Measurements from ENCODE around the gene SLC25A51. TPM values are rescaled to one million over a fixed set of nuclear protein-coding genes. Genes with fewer than 3 reads are reported as not detected.

The SLC25A51 gene
- total RNA-seq, 1 experiment from 2014 or later: 12.9 TPM

DNA sequence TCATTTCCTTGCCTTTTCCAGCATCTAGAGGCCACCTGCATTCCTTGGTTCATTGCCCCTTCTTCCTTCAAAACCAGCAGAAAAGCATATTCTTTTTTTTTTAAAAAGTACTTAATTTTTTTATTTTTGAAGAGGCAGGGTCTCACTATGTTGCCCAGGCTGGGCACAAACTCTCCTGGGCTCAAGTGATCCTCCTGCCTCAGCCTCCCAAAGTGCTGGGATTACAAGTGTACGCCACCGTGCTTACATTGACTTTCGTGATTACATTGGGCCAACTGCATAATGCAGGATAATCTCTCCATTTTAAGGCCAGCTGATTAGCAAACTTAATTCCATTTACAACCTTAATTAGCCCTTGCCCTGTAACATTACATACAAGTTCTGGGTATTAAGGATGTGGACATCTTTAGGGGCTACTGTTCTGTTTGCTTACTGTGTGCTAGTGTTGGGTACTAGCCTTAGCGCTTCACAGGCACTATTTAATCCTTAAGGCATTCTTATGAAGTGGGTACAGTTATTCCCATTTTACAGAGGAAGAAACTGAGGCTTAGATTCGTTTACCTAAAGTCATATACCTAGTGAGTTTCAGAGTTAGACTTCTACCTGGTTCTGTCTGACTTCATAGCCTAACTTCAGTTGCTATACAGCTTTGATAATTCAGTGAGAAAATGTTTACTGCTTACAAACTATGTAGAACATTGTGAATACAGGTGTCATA, 33.7 kb downstream of the SLC25A51 start:
- H3K56ac ChIP-seq (ENCODE audit: insufficient read length, low read depth, low read length): no peak overlapping the region
- no peak overlapping the region for H2AK5ac ChIP-seq (ENCODE audit: insufficient read length, low read length)
- no peak overlapping the region for H3K4ac ChIP-seq (ENCODE audit: low read depth, low read length)
- no peaks in the 10 kb centered on the region for H3K9me3 Mint-ChIP-seq
- H3K4me3 Mint-ChIP-seq: no peak overlapping the region
- H3K36me3 Mint-ChIP-seq (ENCODE audit: insufficient read depth in 1 of 3, low read depth in 3 of 3): no peaks in the 10 kb centered on the region
- no peaks in the 10 kb centered on the region for H3K4me1 Mint-ChIP-seq
- H2BK15ac ChIP-seq (ENCODE audit: low read depth, low read length): no peak overlapping the region
- H3K4me1 ChIP-seq (ENCODE audit: insufficient read depth, low read length): no peaks in the 10 kb centered on the region
- no peak overlapping the region for H3K27ac Mint-ChIP-seq
- no peaks in the 10 kb centered on the region for H3K9me3 ChIP-seq (ENCODE audit: control insufficient read depth, low read depth, low read length)
- no peak overlapping the region for H2AFZ ChIP-seq (ENCODE audit: low read length)
- H2BK20ac ChIP-seq (ENCODE audit: low read depth, low read length, poor library complexity, severe bottlenecking): no peak overlapping the region
- H4K20me1 ChIP-seq (ENCODE audit: control insufficient read depth, insufficient read depth, insufficient read length): no peaks in the 10 kb centered on the region
- H3K18ac ChIP-seq (ENCODE audit: insufficient read length, low read depth, low read length): no peak overlapping the region
- H3K27ac ChIP-seq (ENCODE audit: insufficient read length, low read depth, low read length): no peak overlapping the region
- no peak overlapping the region for H4K5ac ChIP-seq (ENCODE audit: insufficient read length, low read depth, low read length)
- H3K27me3 Mint-ChIP-seq (ENCODE audit: low read depth): no peaks in the 10 kb centered on the region
- WGBS (ENCODE audit: extremely low coverage, insufficient read length, low lambda C conversion rate): no CpG with 5 or more reads among the region's 5 CpGs
- H3K23ac ChIP-seq (ENCODE audit: insufficient read length, low read depth, low read length): no peak overlapping the region
- no peak overlapping the region for H2BK12ac ChIP-seq (ENCODE audit: insufficient read length, low read depth, low read length)
- H3K23me2 ChIP-seq (ENCODE audit: insufficient read length, low read depth, low read length, poor library complexity, severe bottlenecking): no peaks in the 10 kb centered on the region
- H3T11ph ChIP-seq (ENCODE audit: low read length): no peak overlapping the region
- TF ChIP-seq, protein P1, sequence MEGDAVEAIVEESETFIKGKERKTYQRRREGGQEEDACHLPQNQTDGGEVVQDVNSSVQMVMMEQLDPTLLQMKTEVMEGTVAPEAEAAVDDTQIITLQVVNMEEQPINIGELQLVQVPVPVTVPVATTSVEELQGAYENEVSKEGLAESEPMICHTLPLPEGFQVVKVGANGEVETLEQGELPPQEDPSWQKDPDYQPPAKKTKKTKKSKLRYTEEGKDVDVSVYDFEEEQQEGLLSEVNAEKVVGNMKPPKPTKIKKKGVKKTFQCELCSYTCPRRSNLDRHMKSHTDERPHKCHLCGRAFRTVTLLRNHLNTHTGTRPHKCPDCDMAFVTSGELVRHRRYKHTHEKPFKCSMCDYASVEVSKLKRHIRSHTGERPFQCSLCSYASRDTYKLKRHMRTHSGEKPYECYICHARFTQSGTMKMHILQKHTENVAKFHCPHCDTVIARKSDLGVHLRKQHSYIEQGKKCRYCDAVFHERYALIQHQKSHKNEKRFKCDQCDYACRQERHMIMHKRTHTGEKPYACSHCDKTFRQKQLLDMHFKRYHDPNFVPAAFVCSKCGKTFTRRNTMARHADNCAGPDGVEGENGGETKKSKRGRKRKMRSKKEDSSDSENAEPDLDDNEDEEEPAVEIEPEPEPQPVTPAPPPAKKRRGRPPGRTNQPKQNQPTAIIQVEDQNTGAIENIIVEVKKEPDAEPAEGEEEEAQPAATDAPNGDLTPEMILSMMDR (conservative IDR thresholded peaks at IDR 0.05): no peak
- no peak overlapping the region for H4K8ac ChIP-seq (replicated peaks; ENCODE audit: insufficient read length, low read depth, low read length)
- H3K27me3 ChIP-seq (ENCODE audit: insufficient read depth, low read length): no peaks in the 10 kb centered on the region
- no peak overlapping the region for H2BK5ac ChIP-seq (ENCODE audit: insufficient read length, low read length)
- no peaks in the 10 kb centered on the region for H3K79me2 ChIP-seq (ENCODE audit: insufficient read depth, low read length)
- no peak for DNase-seq
- no peak overlapping the region for H2BK120ac ChIP-seq (ENCODE audit: low read depth, low read length, poor library complexity, severe bottlenecking)
- no peak overlapping the region for H3K4me2 ChIP-seq (ENCODE audit: insufficient read depth, insufficient read length, low read length)
- no peak overlapping the region for H4K91ac ChIP-seq (ENCODE audit: insufficient read length, low read depth, low read length)
- H3K9ac ChIP-seq (ENCODE audit: extremely low read depth, insufficient read length, low read length): no peak overlapping the region
- H3K79me1 ChIP-seq (ENCODE audit: insufficient read depth, low read depth, low read length, poor library complexity, severe bottlenecking): no peaks in the 10 kb centered on the region
- no peak overlapping the region for H3K14ac ChIP-seq (ENCODE audit: insufficient read depth, low read length)

Measured in H9 (cell line).